B cell (primary cell): ENCODE measurements around the gene FAF1.

Experiments
- CTCF ChIP-seq: fragments of 200-600 bp; IDR thresholded peaks from one replicate; pipeline ENCODE4 v1.8.0; 2022; ENCODE audit warnings: antibody characterized with exemption, mild to moderate bottlenecking
- EZH2 ChIP-seq: IDR thresholded peaks from 2 replicates; pipeline ENCODE4 v1.6.1; 2012; ENCODE audit warnings: borderline replicate concordance, low read depth, mild to moderate bottlenecking, moderate library complexity, low read length; ENCODE audit not compliant: insufficient read depth, poor library complexity, severe bottlenecking

- no peak for TF ChIP-seq CTCF
- no peak for TF ChIP-seq EZH2
Measured at GRCh38 chr1:50508040-50508586, 452.0 kb downstream of the FAF1 start.
